BLaER1 treated with 17β-estradiol and CSF1 and Interleukin-3, amounts not matched to agents 10 nM and 100 nM (cell line): ENCODE measurements around the gene CD86.

Experiments
- H3K27ac ChIP-seq, 11 experiments: shearing (Covaris generic); formaldehyde crosslinking; 2 replicates each; pipeline ENCODE4 v1.8.1; 2022
- H3K27me3 ChIP-seq, 11 experiments: shearing (Covaris generic); formaldehyde crosslinking; 2 replicates each; pipeline ENCODE4 v1.8.1; 2022
- H3K36me3 ChIP-seq, 11 experiments: shearing (Covaris generic); formaldehyde crosslinking; 2 replicates each; pipeline ENCODE4 v1.8.1; 2022
- H3K4me1 ChIP-seq, 10 experiments: shearing (Covaris generic); formaldehyde crosslinking; 2 replicates each; pipeline ENCODE4 v1.8.1; 2022
- H3K4me2 ChIP-seq, 11 experiments: shearing (Covaris generic); formaldehyde crosslinking; 2 replicates each; pipeline ENCODE4 v1.8.1; 2022
- H3K4me3 ChIP-seq, 10 experiments: shearing (Covaris generic); formaldehyde crosslinking; 2 replicates each; pipeline ENCODE4 v1.8.1; 2022
- H3K9ac ChIP-seq, 11 experiments: shearing (Covaris generic); formaldehyde crosslinking; 2 replicates each; pipeline ENCODE4 v1.8.1; 2022
- H3K9me3 ChIP-seq, 11 experiments: shearing (Covaris generic); formaldehyde crosslinking; replicated peaks in 1 of 11; 2 replicates each; pipeline ENCODE4 v1.8.1; 2022
- H4K20me1 ChIP-seq, 11 experiments: shearing (Covaris generic); formaldehyde crosslinking; 2 replicates each; pipeline ENCODE4 v1.8.1; 2022
- Cebpa-rat ChIP-seq, 11 experiments: shearing (Covaris generic); IDR thresholded peaks; 2 replicates each; pipeline ENCODE4 v1.8.1; 2022

Gene CD86

GRCh38 chr3:122167630-122168029 is 112.5 kb downstream of the CD86 start:
- H3K4me3 ChIP-seq, result no peak overlapping the region
- TF ChIP-seq Cebpa-rat (IDR thresholded peaks at IDR 0.05), result no peak
- no peaks in the 10 kb centered on the region for H3K27me3 ChIP-seq
- no peaks in the 10 kb centered on the region for H4K20me1 ChIP-seq
- no peaks in the 10 kb centered on the region for H3K36me3 ChIP-seq
- H3K9ac ChIP-seq, result no peak overlapping the region
- peaks cover 18 to 48% (median 33%) of the 10 kb centered on the region in 11 experiments for H3K9me3 ChIP-seq
- H3K4me1 ChIP-seq, result no peaks in the 10 kb centered on the region
- no peak overlapping the region for H3K4me2 ChIP-seq
- H3K27ac ChIP-seq, result no peak overlapping the region

- peaks cover 22 to 52% (median 37%) of the 10 kb centered on the region in 11 experiments for H3K9me3 ChIP-seq
- H3K9ac ChIP-seq, result no peak overlapping the region
- H3K4me3 ChIP-seq, result no peak overlapping the region
- H3K36me3 ChIP-seq, result no peaks in the 10 kb centered on the region
- H4K20me1 ChIP-seq, result no peaks in the 10 kb centered on the region
- H3K27me3 ChIP-seq, result no peaks in the 10 kb centered on the region
- no peak for TF ChIP-seq Cebpa-rat (IDR thresholded peaks at IDR 0.05)
- no peak overlapping the region for H3K27ac ChIP-seq
- no peaks in the 10 kb centered on the region for H3K4me1 ChIP-seq
- no peak overlapping the region for H3K4me2 ChIP-seq
Observed at GRCh38 chr3:122168044-122168443, 112.9 kb downstream of the CD86 start.

- H4K20me1 ChIP-seq, result no peaks in the 10 kb centered on the region
- H3K4me3 ChIP-seq, result no peak overlapping the region
- H3K9me3 ChIP-seq, result peaks cover 32 to 68% (median 48%) of the 10 kb centered on the region in 11 experiments
- no peak overlapping the region for H3K9ac ChIP-seq
- no peaks in the 10 kb centered on the region for H3K27me3 ChIP-seq
- H3K36me3 ChIP-seq, result no peaks in the 10 kb centered on the region; a peak in 1 of 22 replicates
- no peaks in the 10 kb centered on the region for H3K4me1 ChIP-seq
- TF ChIP-seq Cebpa-rat (IDR thresholded peaks at IDR 0.05), result no peak
- H3K27ac ChIP-seq, result no peak overlapping the region
- H3K4me2 ChIP-seq, result no peak overlapping the region
Observed at GRCh38 chr3:122169911-122170310, 114.7 kb downstream of the CD86 start.
